ENCODE data around the gene LRRC15. TPM values are rescaled to one million over a fixed set of nuclear protein-coding genes. Genes with fewer than 3 reads are reported as not detected.

Gene LRRC15
- total RNA-seq, 1 experiment from 2014 or later = 0.07 TPM

GRCh38 chr3:194318511-194319161 lies 50.9 kb downstream of the LRRC15 start:
- H3K9me3 Mint-ChIP-seq = peaks cover 40% of the 10 kb centered on the region
- DNase-seq (ENCODE audit: low spot score) (no peak), ATAC-seq (no peak)
- peaks cover 42% of the 10 kb centered on the region for H3K27me3 Mint-ChIP-seq (ENCODE audit: low read depth)
- H3K4me1 Mint-ChIP-seq = peaks cover 21% of the 10 kb centered on the region
- ChIA-PET POLR2A (no interaction called here), CTCF (no interaction called here)
- H3K27ac Mint-ChIP-seq = no peak overlapping the region
- H3K4me3 Mint-ChIP-seq = no peak overlapping the region
- peaks cover 35% of the 10 kb centered on the region for H3K36me3 Mint-ChIP-seq
- no peak for TF ChIP-seq ZNF281 (CRISPR knock-in tag; IDR thresholded peaks at IDR 0.05)
- no peak for TF ChIP-seq ZNF219 (CRISPR knock-in tag; IDR thresholded peaks at IDR 0.05; ENCODE audit: borderline replicate concordance)

- DNase-seq (ENCODE audit: low spot score) (no peak), ATAC-seq (no peak)
- peaks cover 35% of the 10 kb centered on the region for H3K36me3 Mint-ChIP-seq
- no peak overlapping the region for H3K4me3 Mint-ChIP-seq
- H3K27ac Mint-ChIP-seq = no peak overlapping the region
- ChIA-PET POLR2A (no interaction called here), CTCF (interaction anchor here (1.3 to 2.5 kb wide), 5 partner anchors 17 to 536 kb away, joined by 5 to 56 read pairs (median 12); no protein-coding TSS in a partner anchor)
- peaks cover 33% of the 10 kb centered on the region for H3K9me3 Mint-ChIP-seq
- no peak for TF ChIP-seq ZNF219 (CRISPR knock-in tag; IDR thresholded peaks at IDR 0.05; ENCODE audit: borderline replicate concordance)
- TF ChIP-seq TCF7 (CRISPR knock-in tag; IDR thresholded peaks at IDR 0.05; ENCODE audit: low read depth) = no peak
- no peak for TF ChIP-seq NFYB (CRISPR knock-in tag; conservative IDR thresholded peaks at IDR 0.05; ENCODE audit: low read depth)
- TF ChIP-seq MLX (CRISPR knock-in tag; IDR thresholded peaks at IDR 0.05) = no peak
- TF ChIP-seq AR (CRISPR knock-in tag; IDR thresholded peaks at IDR 0.05) = no peak
- no peak for TF ChIP-seq ZNF671 (CRISPR knock-in tag; IDR thresholded peaks at IDR 0.05)
- peaks cover 48% of the 10 kb centered on the region for H3K27me3 Mint-ChIP-seq (ENCODE audit: low read depth)
- peaks cover 35% of the 10 kb centered on the region for H3K4me1 Mint-ChIP-seq
Measured at GRCh38 chr3:194316918-194317317, 52.6 kb downstream of the LRRC15 start.

DNA sequence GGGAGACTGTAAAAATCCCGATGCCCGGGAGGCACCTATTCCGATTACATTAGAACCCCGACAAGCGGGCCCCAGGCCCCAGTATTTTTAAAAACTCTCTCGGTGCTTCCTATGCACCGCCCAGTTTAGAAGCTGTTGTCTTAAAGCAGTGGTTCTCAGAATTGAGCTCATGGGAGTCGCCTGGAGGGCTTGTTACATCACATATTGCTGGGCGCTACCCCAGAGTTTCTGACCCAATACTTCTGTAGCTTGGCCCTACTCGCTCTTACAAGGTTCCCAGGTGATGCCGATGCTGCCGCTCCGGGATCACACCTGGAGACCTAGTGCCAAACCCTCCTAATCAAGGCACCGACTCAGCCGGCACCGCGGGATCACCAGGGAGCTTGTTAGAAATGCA lies 53.6 kb downstream of the LRRC15 start:
- Mint-ChIP-seq H3K4me3 (peak overlapping the region; percentile 23; the same call in 1 of the 2 replicates), H3K27ac (no peak overlapping the region), H3K4me1 (peaks cover 35% of the 10 kb centered on the region), H3K27me3 (ENCODE audit: low read depth) (peaks cover 48% of the 10 kb centered on the region), H3K36me3 (peaks cover 35% of the 10 kb centered on the region), H3K9me3 (peaks cover 33% of the 10 kb centered on the region)
- peak; percentile 6 for ATAC-seq
- POLR2A ChIA-PET = interaction anchor here (0.7 to 1.9 kb wide), 5 partner anchors 17 to 185 kb away, joined by 3 to 8 read pairs (median 3); partner anchors contain the start of gene HES1
- DNase-seq (ENCODE audit: low spot score) = no peak
- CTCF ChIA-PET = interaction anchor here (0.6 to 2.5 kb wide), 88 partner anchors 9 to 690 kb away, joined by 3 to 56 read pairs (median 6); partner anchors contain the start of gene HES1
- TF ChIP-seq E2F1 (CRISPR knock-in tag; IDR thresholded peaks at IDR 0.05) = no peak
- TF ChIP-seq SMAD4 (CRISPR knock-in tag; IDR thresholded peaks at IDR 0.05) = no peak
- TF ChIP-seq NFYB (CRISPR knock-in tag; conservative IDR thresholded peaks at IDR 0.05; ENCODE audit: low read depth) = no peak
- no peak for TF ChIP-seq NFATC4 (CRISPR knock-in tag; IDR thresholded peaks at IDR 0.05)
- TF ChIP-seq FOXJ3 (CRISPR knock-in tag; IDR thresholded peaks at IDR 0.05; ENCODE audit: borderline replicate concordance) = no peak
- TF ChIP-seq, protein P1, sequence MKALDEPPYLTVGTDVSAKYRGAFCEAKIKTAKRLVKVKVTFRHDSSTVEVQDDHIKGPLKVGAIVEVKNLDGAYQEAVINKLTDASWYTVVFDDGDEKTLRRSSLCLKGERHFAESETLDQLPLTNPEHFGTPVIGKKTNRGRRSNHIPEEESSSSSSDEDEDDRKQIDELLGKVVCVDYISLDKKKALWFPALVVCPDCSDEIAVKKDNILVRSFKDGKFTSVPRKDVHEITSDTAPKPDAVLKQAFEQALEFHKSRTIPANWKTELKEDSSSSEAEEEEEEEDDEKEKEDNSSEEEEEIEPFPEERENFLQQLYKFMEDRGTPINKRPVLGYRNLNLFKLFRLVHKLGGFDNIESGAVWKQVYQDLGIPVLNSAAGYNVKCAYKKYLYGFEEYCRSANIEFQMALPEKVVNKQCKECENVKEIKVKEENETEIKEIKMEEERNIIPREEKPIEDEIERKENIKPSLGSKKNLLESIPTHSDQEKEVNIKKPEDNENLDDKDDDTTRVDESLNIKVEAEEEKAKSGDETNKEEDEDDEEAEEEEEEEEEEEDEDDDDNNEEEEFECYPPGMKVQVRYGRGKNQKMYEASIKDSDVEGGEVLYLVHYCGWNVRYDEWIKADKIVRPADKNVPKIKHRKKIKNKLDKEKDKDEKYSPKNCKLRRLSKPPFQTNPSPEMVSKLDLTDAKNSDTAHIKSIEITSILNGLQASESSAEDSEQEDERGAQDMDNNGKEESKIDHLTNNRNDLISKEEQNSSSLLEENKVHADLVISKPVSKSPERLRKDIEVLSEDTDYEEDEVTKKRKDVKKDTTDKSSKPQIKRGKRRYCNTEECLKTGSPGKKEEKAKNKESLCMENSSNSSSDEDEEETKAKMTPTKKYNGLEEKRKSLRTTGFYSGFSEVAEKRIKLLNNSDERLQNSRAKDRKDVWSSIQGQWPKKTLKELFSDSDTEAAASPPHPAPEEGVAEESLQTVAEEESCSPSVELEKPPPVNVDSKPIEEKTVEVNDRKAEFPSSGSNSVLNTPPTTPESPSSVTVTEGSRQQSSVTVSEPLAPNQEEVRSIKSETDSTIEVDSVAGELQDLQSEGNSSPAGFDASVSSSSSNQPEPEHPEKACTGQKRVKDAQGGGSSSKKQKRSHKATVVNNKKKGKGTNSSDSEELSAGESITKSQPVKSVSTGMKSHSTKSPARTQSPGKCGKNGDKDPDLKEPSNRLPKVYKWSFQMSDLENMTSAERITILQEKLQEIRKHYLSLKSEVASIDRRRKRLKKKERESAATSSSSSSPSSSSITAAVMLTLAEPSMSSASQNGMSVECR (CRISPR knock-in tag; IDR thresholded peaks at IDR 0.05; ENCODE audit: borderline replicate concordance) = no peak
- TF ChIP-seq CREM (CRISPR knock-in tag; IDR thresholded peaks at IDR 0.05) = no peak
- TF ChIP-seq ZNF671 (CRISPR knock-in tag; IDR thresholded peaks at IDR 0.05) = no peak
- no peak for TF ChIP-seq RORB (CRISPR knock-in tag; IDR thresholded peaks at IDR 0.05)
- TF ChIP-seq ZMAT4 (CRISPR knock-in tag; IDR thresholded peaks at IDR 0.05) = no peak
- no peak for TF ChIP-seq TEAD1 (CRISPR knock-in tag; IDR thresholded peaks at IDR 0.05)
- TF ChIP-seq GABPB1 (CRISPR knock-in tag; IDR thresholded peaks at IDR 0.05) = no peak
- TF ChIP-seq ZNF416 (CRISPR knock-in tag; IDR thresholded peaks at IDR 0.05) = no peak

Measured in WTC11 (cell line).